ENCODE measurements around the gene CBX7. TPM values are rescaled to one million over a fixed set of nuclear protein-coding genes. Genes with fewer than 3 reads are reported as not detected.

CBX7 gene
- total RNA-seq (2022; extraction: Qiagen RNA extraction; ENCODE audit: low read depth) = 0.84 to 1.5 TPM (median 1.3 TPM) in 5 replicates

GRCh38 chr22:39152511-39153219, at the start of gene CBX7:
CBX7 (minus strand) TSS chr22:39152680; CDS start chr22:39152444, 236 bp downstream.

GRCh38 chr22:39097098-39098020, 55.1 kb downstream of the CBX7 start, which contains the start of gene APOBEC3H:
APOBEC3H (plus strand) TSS chr22:39097244; CDS start chr22:39100279, 3,035 bp downstream.

Other genes with a start within 250 kb of the CBX7 start
- not detected in 5 replicates for gene APOBEC3A, start 195.1 kb downstream of the CBX7 start, total RNA-seq (2022; extraction: Qiagen RNA extraction; ENCODE audit: low read depth)
- 28.1 to 32.2 TPM (median 30.9 TPM) in 5 replicates for gene APOBEC3B, start 170.3 kb downstream of the CBX7 start, total RNA-seq (2022; extraction: Qiagen RNA extraction; ENCODE audit: low read depth)
- 27.0 to 29.6 TPM (median 28.5 TPM) in 5 replicates for gene APOBEC3C, start 138.4 kb downstream of the CBX7 start, total RNA-seq (2022; extraction: Qiagen RNA extraction; ENCODE audit: low read depth)
- 0.15 to 0.49 TPM (median 0.24 TPM) in 4 of 5 replicates, not detected in the other for gene APOBEC3D, start 131.6 kb downstream of the CBX7 start, total RNA-seq (2022; extraction: Qiagen RNA extraction; ENCODE audit: low read depth)
- 1.9 to 2.4 TPM (median 2.3 TPM) in 5 replicates for gene APOBEC3F, start 111.8 kb downstream of the CBX7 start, total RNA-seq (2022; extraction: Qiagen RNA extraction; ENCODE audit: low read depth)
- gene APOBEC3G, start 75.4 kb downstream of the CBX7 start, total RNA-seq (2022; extraction: Qiagen RNA extraction; ENCODE audit: low read depth) = 0.05 to 0.08 TPM in 2 of 5 replicates, not detected in the others
- gene APOBEC3H, start 55.4 kb downstream of the CBX7 start, total RNA-seq (2022; extraction: Qiagen RNA extraction; ENCODE audit: low read depth) = 0.14 to 0.59 TPM (median 0.47 TPM) in 4 of 5 replicates, not detected in the other
- gene PDGFB, start 92.3 kb upstream of the CBX7 start, total RNA-seq (2022; extraction: Qiagen RNA extraction; ENCODE audit: low read depth) = 3.5 to 4.7 TPM (median 4.3 TPM) in 5 replicates
- gene RPL3, start 166.9 kb upstream of the CBX7 start, total RNA-seq (2022; extraction: Qiagen RNA extraction; ENCODE audit: low read depth) = 1,696 to 2,516 TPM (median 1,732 TPM) in 5 replicates
- 9.2 to 14.8 TPM (median 10.9 TPM) in 5 replicates for gene SYNGR1, start 197.3 kb upstream of the CBX7 start, total RNA-seq (2022; extraction: Qiagen RNA extraction; ENCODE audit: low read depth)
- 9.4 to 12.0 TPM (median 10.8 TPM) in 5 replicates for gene TAB1, start 247.1 kb upstream of the CBX7 start, total RNA-seq (2022; extraction: Qiagen RNA extraction; ENCODE audit: low read depth)